HepG2 (cell line): ENCODE data around the gene ERBB3. TPM values are rescaled to one million over a fixed set of nuclear protein-coding genes. Genes with fewer than 3 reads are reported as not detected.

Source experiments
- HOXD1 ChIP-seq: sonication (generic); formaldehyde crosslinking; IDR thresholded peaks from 2 replicates; pipeline ENCODE4 v1.5.0; 2020; ENCODE audit warnings: missing genetic modification reagents
- KDM2A ChIP-seq: sonication (generic); formaldehyde crosslinking; IDR thresholded peaks from 2 replicates; pipeline ENCODE4 v1.4.0; 2020; ENCODE audit warnings: low read depth, missing genetic modification reagents, borderline replicate concordance
- KLF9 ChIP-seq: IDR thresholded peaks from 2 replicates; pipeline ENCODE4 v1.6.1; 2016; ENCODE audit warnings: low read depth
- MAZ ChIP-seq, 2 experiments: sonication (generic) in 1 of 2; formaldehyde crosslinking in 1 of 2; IDR thresholded peaks; 2 replicates each; pipeline versions ENCODE4 v1.5.0 to v1.6.1; 2012 to 2020; ENCODE audit warnings: low read depth in 2 of 2, mild to moderate bottlenecking in 2 of 2, borderline replicate concordance in 1 of 2, improper control_type of control experiment in 1 of 2, low read length in 1 of 2, missing genetic modification reagents in 1 of 2, moderate library complexity in 1 of 2
- PCBP1 ChIP-seq: fragments of 200-400 bp; formaldehyde crosslinking; IDR thresholded peaks from 2 replicates; pipeline ENCODE4 v1.6.1; 2017; ENCODE audit warnings: mild to moderate bottlenecking, low read depth, low read length, borderline replicate concordance
- PHB2 ChIP-seq: fragments of 450-650 bp; IDR thresholded peaks from 2 replicates; pipeline ENCODE4 v1.6.1; 2018; ENCODE audit not compliant: partially characterized antibody
- TFDP2 ChIP-seq: sonication (generic); formaldehyde crosslinking; IDR thresholded peaks from 2 replicates; pipeline ENCODE4 v1.4.0; 2020; ENCODE audit warnings: missing genetic modification reagents
- THAP11 ChIP-seq: IDR thresholded peaks from 2 replicates; pipeline ENCODE4 v1.6.1; 2016; ENCODE audit warnings: missing biosample characterization, missing genetic modification reagents
- ZBTB37 ChIP-seq: sonication (generic); formaldehyde crosslinking; IDR thresholded peaks from 2 replicates; pipeline ENCODE4 v1.4.0; 2020; ENCODE audit warnings: mild to moderate bottlenecking, missing genetic modification reagents
- ZBTB7A ChIP-seq: sonication (generic); formaldehyde crosslinking; IDR thresholded peaks from 2 replicates; pipeline ENCODE4 v1.8.0; 2022; ENCODE audit warnings: mild to moderate bottlenecking, missing genetic modification reagents
- ZFP36 ChIP-seq: fragments of 150-350 bp; IDR thresholded peaks from 2 replicates; pipeline ENCODE4 v1.6.1; 2018; ENCODE audit warnings: borderline replicate concordance, low read length, low read depth; ENCODE audit not compliant: partially characterized antibody
- ZNF329 ChIP-seq: sonication (generic); formaldehyde crosslinking; IDR thresholded peaks from 2 replicates; pipeline ENCODE4 v1.9.0; 2021; ENCODE audit warnings: low read depth, mild to moderate bottlenecking, missing genetic modification reagents
- ZNF530 ChIP-seq: sonication (generic); formaldehyde crosslinking; IDR thresholded peaks from 2 replicates; pipeline ENCODE4 v1.5.0; 2020; ENCODE audit warnings: low read depth, mild to moderate bottlenecking, missing genetic modification reagents
- ZNF558 ChIP-seq: sonication (generic); formaldehyde crosslinking; IDR thresholded peaks from 2 replicates; pipeline ENCODE4 v1.9.0; 2022; ENCODE audit warnings: mild to moderate bottlenecking, missing genetic modification reagents, borderline replicate concordance
- ZNF564 ChIP-seq: sonication (generic); formaldehyde crosslinking; IDR thresholded peaks from 2 replicates; pipeline ENCODE4 v1.8.1; 2023; ENCODE audit warnings: mild to moderate bottlenecking, missing genetic modification reagents
- ZNF749 ChIP-seq: sonication (generic); formaldehyde crosslinking; IDR thresholded peaks from 2 replicates; pipeline ENCODE4 v1.8.0; 2022; ENCODE audit warnings: mild to moderate bottlenecking, missing genetic modification reagents, moderate library complexity, borderline replicate concordance
- ZNF772 ChIP-seq: sonication (generic); formaldehyde crosslinking; IDR thresholded peaks from 2 replicates; pipeline ENCODE4 v1.5.0; 2020; ENCODE audit warnings: mild to moderate bottlenecking, missing genetic modification reagents
- polyA plus RNA-seq, 8 experiments: library from polyadenylated mRNA; depleted of rRNA in 3 of 8; stranded (reverse) in 7 of 8; unstranded in 1 of 8; fragments of >200 nt; fragmentation: Illumina TruSeq in 4 of 8; extraction: Trizol in 4 of 8; gene quantifications; 2 replicates each; pipeline versions ENCODE4 v1.2.1 to v1.2.3, GENCODE V29; 2011 to 2016; ENCODE audit warnings: low read depth in 4 of 8, missing spikeins in 1 of 8, mixed read lengths in 1 of 8; ENCODE audit not compliant: insufficient read depth in 1 of 8
- total RNA-seq, 5 experiments: library from RNA; depleted of rRNA; stranded (reverse); fragments of >200 nt; fragmentation: Illumina TruSeq; extraction: Trizol; gene quantifications; 2 replicates each; pipeline ENCODE4 v1.2.3, GENCODE V29; 2016; ENCODE audit warnings: low read depth in 1 of 5
- TF ChIP-seq, protein P1 (sequence below): sonication (generic); formaldehyde crosslinking; IDR thresholded peaks from 2 replicates; pipeline ENCODE4 v1.4.0; 2020; ENCODE audit warnings: mild to moderate bottlenecking, low read depth, missing genetic modification reagents
- TF ChIP-seq, protein P2 (sequence below): sonication (generic); formaldehyde crosslinking; IDR thresholded peaks from 2 replicates; pipeline ENCODE4 v1.4.0; 2020; ENCODE audit warnings: missing genetic modification reagents
- TF ChIP-seq, protein P3 (sequence below): sonication (generic); formaldehyde crosslinking; IDR thresholded peaks from 2 replicates; pipeline ENCODE4 v1.9.0; 2022; ENCODE audit warnings: low read depth, missing genetic modification reagents

Gene ERBB3
- total and polyA plus RNA-seq, 2 of the 13 experiments (the other 11 are each of a cell fraction or from before 2014, with no cell fraction given) = 93.6 to 358 TPM

- TF ChIP-seq, protein P1, sequence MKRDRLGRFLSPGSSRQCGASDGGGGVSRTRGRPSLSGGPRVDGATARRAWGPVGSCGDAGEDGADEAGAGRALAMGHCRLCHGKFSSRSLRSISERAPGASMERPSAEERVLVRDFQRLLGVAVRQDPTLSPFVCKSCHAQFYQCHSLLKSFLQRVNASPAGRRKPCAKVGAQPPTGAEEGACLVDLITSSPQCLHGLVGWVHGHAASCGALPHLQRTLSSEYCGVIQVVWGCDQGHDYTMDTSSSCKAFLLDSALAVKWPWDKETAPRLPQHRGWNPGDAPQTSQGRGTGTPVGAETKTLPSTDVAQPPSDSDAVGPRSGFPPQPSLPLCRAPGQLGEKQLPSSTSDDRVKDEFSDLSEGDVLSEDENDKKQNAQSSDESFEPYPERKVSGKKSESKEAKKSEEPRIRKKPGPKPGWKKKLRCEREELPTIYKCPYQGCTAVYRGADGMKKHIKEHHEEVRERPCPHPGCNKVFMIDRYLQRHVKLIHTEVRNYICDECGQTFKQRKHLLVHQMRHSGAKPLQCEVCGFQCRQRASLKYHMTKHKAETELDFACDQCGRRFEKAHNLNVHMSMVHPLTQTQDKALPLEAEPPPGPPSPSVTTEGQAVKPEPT (CRISPR knock-in tag) = peak; percentile 53; the same call in 1 of the 2 replicates
- 0 out of 2 replicates have a peak, but pooled peaks have one; percentile 36 for TF ChIP-seq ZNF558 (CRISPR knock-in tag)
- no peak for TF ChIP-seq ZFP36
- TF ChIP-seq, protein P2, sequence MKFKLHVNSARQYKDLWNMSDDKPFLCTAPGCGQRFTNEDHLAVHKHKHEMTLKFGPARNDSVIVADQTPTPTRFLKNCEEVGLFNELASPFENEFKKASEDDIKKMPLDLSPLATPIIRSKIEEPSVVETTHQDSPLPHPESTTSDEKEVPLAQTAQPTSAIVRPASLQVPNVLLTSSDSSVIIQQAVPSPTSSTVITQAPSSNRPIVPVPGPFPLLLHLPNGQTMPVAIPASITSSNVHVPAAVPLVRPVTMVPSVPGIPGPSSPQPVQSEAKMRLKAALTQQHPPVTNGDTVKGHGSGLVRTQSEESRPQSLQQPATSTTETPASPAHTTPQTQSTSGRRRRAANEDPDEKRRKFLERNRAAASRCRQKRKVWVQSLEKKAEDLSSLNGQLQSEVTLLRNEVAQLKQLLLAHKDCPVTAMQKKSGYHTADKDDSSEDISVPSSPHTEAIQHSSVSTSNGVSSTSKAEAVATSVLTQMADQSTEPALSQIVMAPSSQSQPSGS = peak; percentile 57; the same call in 1 of the 2 replicates
- TF ChIP-seq, protein P3, sequence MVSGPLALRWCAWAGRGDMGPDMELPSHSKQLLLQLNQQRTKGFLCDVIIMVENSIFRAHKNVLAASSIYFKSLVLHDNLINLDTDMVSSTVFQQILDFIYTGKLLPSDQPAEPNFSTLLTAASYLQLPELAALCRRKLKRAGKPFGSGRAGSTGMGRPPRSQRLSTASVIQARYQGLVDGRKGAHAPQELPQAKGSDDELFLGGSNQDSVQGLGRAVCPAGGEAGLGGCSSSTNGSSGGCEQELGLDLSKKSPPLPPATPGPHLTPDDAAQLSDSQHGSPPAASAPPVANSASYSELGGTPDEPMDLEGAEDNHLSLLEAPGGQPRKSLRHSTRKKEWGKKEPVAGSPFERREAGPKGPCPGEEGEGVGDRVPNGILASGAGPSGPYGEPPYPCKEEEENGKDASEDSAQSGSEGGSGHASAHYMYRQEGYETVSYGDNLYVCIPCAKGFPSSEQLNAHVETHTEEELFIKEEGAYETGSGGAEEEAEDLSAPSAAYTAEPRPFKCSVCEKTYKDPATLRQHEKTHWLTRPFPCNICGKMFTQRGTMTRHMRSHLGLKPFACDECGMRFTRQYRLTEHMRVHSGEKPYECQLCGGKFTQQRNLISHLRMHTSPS (CRISPR knock-in tag) = peak; percentile 36; the same call in 1 of the 2 replicates
- TF ChIP-seq ZNF530 (CRISPR knock-in tag) = no peak; the same call in 1 of the 2 replicates
- no peak for TF ChIP-seq ZBTB37
- TF ChIP-seq THAP11 (CRISPR knock-in tag) = peak; percentile 70
- peak; percentile 76 for TF ChIP-seq TFDP2 (CRISPR knock-in tag)
- 0 out of 2 replicates have a peak, but pooled peaks have one; percentile 61 for TF ChIP-seq ZNF749 (CRISPR knock-in tag)
- TF ChIP-seq KDM2A = peak; percentile 89
- TF ChIP-seq ZNF772 (CRISPR knock-in tag) = 0 out of 2 replicates have a peak, but pooled peaks have one; percentile 65
- TF ChIP-seq MAZ (IDR thresholded peaks at IDR 0.05; ENCODE audit: borderline replicate concordance, low read depth, low read length) = no peak
- TF ChIP-seq MAZ (CRISPR knock-in tag; IDR thresholded peaks at IDR 0.05; ENCODE audit: low read depth) = peak; percentile 22; the same call in 1 of the 2 replicates
- no peak for TF ChIP-seq ZBTB7A
- TF ChIP-seq ZNF564 = peak; percentile 55; the same call in 1 of the 2 replicates
- 0 out of 2 replicates have a peak, but pooled peaks have one; percentile 51 for TF ChIP-seq HOXD1
- no peak for TF ChIP-seq PHB2
- 0 out of 2 replicates have a peak, but pooled peaks have one; percentile 44 for TF ChIP-seq KLF9 (CRISPR knock-in tag)
- no peak for TF ChIP-seq ZNF329 (CRISPR knock-in tag)
- TF ChIP-seq PCBP1 = peak; percentile 79; the same call in 1 of the 2 replicates
Measured at GRCh38 chr12:56078931-56079722, 838 bp upstream of the ERBB3 start (continued).
